Endothelial cell (in vitro differentiated cells): Measurements from ENCODE around the gene RAD51B. TPM values are rescaled to one million over a fixed set of nuclear protein-coding genes. Genes with fewer than 3 reads are reported as not detected.

Experiments used
- DNase-seq: peaks from one replicate; pipeline ENCODE4 v3.0.0; 2021; ENCODE audit warnings: low spot score
- H3K27ac Mint-ChIP-seq: one replicate; pipeline ENCODE4 v1.8.0; 2021; ENCODE audit warnings: mixed read lengths, inconsistent platforms; ENCODE audit not compliant: unreplicated experiment
- H3K27me3 Mint-ChIP-seq: one replicate; pipeline ENCODE4 v1.8.0; 2021; ENCODE audit warnings: mild to moderate bottlenecking, moderate library complexity, mixed read lengths, inconsistent platforms; ENCODE audit not compliant: unreplicated experiment
- H3K36me3 Mint-ChIP-seq: one replicate; pipeline ENCODE4 v1.8.0; 2021; ENCODE audit warnings: mild to moderate bottlenecking, low read depth, mixed read lengths, inconsistent platforms; ENCODE audit not compliant: unreplicated experiment
- H3K4me1 Mint-ChIP-seq: one replicate; pipeline ENCODE4 v1.8.0; 2021; ENCODE audit warnings: mild to moderate bottlenecking, mixed read lengths, inconsistent platforms; ENCODE audit not compliant: unreplicated experiment
- H3K4me3 Mint-ChIP-seq: one replicate; pipeline ENCODE4 v1.8.0; 2021; ENCODE audit warnings: mild to moderate bottlenecking, mixed read lengths, inconsistent platforms; ENCODE audit not compliant: unreplicated experiment
- H3K9me3 Mint-ChIP-seq: one replicate; pipeline ENCODE4 v1.8.0; 2021; ENCODE audit warnings: mixed read lengths, inconsistent platforms; ENCODE audit not compliant: unreplicated experiment
- total RNA-seq: library from RNA; stranded (reverse); fragmentation: NEBNext Ultra II Directional; extraction: Animal tissue kit (Norgen Biotek cat#: 25700); gene quantifications from one replicate; pipeline ENCODE4 v1.2.1, GENCODE V29; 2021; ENCODE audit not compliant: unreplicated experiment
- TF ChIP-seq, protein P1 (sequence below): fragments of 200-600 bp; sonication (generic); IDR thresholded peaks from one replicate; pipeline ENCODE4 v1.5.0; 2021; ENCODE audit warnings: antibody characterized with exemption; ENCODE audit not compliant: unreplicated experiment

The RAD51B gene
- total RNA-seq, 1 donor from 2014 or later, result 23.5 TPM

GRCh38 chr14:68753690-68754089 is 934.1 kb downstream of the RAD51B start:
- Mint-ChIP-seq H3K27ac (no peak overlapping the region), H3K4me3 (no peak overlapping the region), H3K27me3 (no peaks in the 10 kb centered on the region), H3K4me1 (peaks cover 5% of the 10 kb centered on the region), H3K36me3 (no peaks in the 10 kb centered on the region), H3K9me3 (no peaks in the 10 kb centered on the region)
- no peak for DNase-seq
- TF ChIP-seq, protein P1, sequence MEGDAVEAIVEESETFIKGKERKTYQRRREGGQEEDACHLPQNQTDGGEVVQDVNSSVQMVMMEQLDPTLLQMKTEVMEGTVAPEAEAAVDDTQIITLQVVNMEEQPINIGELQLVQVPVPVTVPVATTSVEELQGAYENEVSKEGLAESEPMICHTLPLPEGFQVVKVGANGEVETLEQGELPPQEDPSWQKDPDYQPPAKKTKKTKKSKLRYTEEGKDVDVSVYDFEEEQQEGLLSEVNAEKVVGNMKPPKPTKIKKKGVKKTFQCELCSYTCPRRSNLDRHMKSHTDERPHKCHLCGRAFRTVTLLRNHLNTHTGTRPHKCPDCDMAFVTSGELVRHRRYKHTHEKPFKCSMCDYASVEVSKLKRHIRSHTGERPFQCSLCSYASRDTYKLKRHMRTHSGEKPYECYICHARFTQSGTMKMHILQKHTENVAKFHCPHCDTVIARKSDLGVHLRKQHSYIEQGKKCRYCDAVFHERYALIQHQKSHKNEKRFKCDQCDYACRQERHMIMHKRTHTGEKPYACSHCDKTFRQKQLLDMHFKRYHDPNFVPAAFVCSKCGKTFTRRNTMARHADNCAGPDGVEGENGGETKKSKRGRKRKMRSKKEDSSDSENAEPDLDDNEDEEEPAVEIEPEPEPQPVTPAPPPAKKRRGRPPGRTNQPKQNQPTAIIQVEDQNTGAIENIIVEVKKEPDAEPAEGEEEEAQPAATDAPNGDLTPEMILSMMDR, result no peak

- TF ChIP-seq, protein P1, result no peak
- Mint-ChIP-seq H3K27ac (no peak overlapping the region), H3K27me3 (no peaks in the 10 kb centered on the region), H3K36me3 (no peaks in the 10 kb centered on the region), H3K9me3 (no peaks in the 10 kb centered on the region), H3K4me3 (no peak overlapping the region), H3K4me1 (peaks cover 8% of the 10 kb centered on the region)
- DNase-seq, result no peak
Observed at GRCh38 chr14:68755016-68755353, 935.4 kb downstream of the RAD51B start.

DNA sequence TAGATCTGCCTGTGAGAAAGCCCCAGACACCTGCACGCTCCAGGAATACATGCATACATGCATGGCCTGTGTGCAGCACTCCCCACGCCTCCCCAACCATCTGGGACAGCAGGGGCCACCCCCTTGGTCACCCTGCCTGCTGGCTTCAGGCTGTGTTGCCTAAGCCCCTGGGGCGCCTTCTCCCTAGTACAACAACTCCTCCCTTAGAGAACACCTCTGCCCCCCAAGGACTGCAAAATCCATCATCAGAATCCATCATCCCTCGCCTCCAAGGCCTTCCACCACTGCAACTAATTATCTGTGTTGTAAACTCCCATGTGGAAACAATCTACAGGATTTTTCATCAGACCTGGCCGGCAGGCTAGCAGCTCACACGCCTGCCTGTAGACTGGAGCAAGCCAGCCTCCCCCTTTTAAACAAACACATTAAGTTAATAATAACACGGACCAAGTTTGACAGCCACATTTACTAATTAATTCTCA is 936.5 kb downstream of the RAD51B start:
- Mint-ChIP-seq H3K4me3 (no peak overlapping the region), H3K27ac (no peak overlapping the region), H3K27me3 (no peaks in the 10 kb centered on the region), H3K9me3 (no peaks in the 10 kb centered on the region), H3K4me1 (peaks cover 10% of the 10 kb centered on the region), H3K36me3 (no peaks in the 10 kb centered on the region)
- DNase-seq, result no peak
- TF ChIP-seq, protein P1, result no peak

DNA sequence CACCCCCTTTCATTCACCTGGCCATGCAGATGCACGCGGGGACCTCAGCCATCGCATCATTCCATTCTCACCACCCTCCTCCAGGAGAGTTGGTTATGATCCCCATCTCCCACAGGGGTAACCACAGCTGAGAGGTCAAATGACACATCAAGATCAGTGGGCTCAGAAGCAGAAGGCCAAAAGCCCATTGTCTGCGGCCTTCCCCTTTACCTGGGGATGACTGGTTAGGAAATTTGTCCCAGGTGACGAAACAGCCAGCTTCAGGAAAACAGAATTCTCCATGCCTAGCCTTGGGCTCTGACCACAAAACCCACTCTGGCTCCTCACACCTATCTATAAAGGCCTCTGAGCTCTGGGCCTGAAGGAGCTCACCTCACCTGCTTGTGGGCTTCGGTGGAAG is 937.2 kb downstream of the RAD51B start:
- Mint-ChIP-seq H3K4me3 (no peak overlapping the region), H3K27me3 (no peaks in the 10 kb centered on the region), H3K9me3 (no peaks in the 10 kb centered on the region), H3K36me3 (no peaks in the 10 kb centered on the region), H3K4me1 (peaks cover 11% of the 10 kb centered on the region), H3K27ac (no peak overlapping the region)
- TF ChIP-seq, protein P1, result no peak
- DNase-seq, result no peak

- Mint-ChIP-seq H3K9me3 (no peaks in the 10 kb centered on the region), H3K36me3 (no peaks in the 10 kb centered on the region), H3K27ac (no peak overlapping the region), H3K4me1 (peaks cover 16% of the 10 kb centered on the region), H3K4me3 (no peak overlapping the region), H3K27me3 (no peaks in the 10 kb centered on the region)
- TF ChIP-seq, protein P1, result no peak
- DNase-seq, result no peak
Observed at GRCh38 chr14:68757618-68758081, 938.1 kb downstream of the RAD51B start.
